ENCODE data around the gene KCND1.

- TF ChIP-seq, protein P1, sequence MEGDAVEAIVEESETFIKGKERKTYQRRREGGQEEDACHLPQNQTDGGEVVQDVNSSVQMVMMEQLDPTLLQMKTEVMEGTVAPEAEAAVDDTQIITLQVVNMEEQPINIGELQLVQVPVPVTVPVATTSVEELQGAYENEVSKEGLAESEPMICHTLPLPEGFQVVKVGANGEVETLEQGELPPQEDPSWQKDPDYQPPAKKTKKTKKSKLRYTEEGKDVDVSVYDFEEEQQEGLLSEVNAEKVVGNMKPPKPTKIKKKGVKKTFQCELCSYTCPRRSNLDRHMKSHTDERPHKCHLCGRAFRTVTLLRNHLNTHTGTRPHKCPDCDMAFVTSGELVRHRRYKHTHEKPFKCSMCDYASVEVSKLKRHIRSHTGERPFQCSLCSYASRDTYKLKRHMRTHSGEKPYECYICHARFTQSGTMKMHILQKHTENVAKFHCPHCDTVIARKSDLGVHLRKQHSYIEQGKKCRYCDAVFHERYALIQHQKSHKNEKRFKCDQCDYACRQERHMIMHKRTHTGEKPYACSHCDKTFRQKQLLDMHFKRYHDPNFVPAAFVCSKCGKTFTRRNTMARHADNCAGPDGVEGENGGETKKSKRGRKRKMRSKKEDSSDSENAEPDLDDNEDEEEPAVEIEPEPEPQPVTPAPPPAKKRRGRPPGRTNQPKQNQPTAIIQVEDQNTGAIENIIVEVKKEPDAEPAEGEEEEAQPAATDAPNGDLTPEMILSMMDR (conservative IDR thresholded peaks at IDR 0.05; ENCODE audit: low read length): no peak
- no peak for TF ChIP-seq EZH2phosphoT487 (IDR thresholded peaks at IDR 0.05; ENCODE audit: borderline replicate concordance, low read depth, low read length)
These were observed at the start of gene KCND1 for GRCh38 chrX:48971249-48972219.
